DND-41 (cell line): ENCODE data around the gene C1QTNF5.
"Not testable (repeated sequence)": the region's sequence is repeated elsewhere in the genome, so short reads cannot be mapped to it uniquely, and the experiment has no call there.

Experiments used
- EZH2 ChIP-seq: IDR thresholded peaks from 3 replicates; pipeline ENCODE4 v1.6.1; 2012; ENCODE audit warnings: borderline replicate concordance, low read depth, mild to moderate bottlenecking, moderate library complexity, low read length, inconsistent platforms; ENCODE audit not compliant: severe bottlenecking
- TF ChIP-seq, protein P1 (sequence below): IDR thresholded peaks from 2 replicates; pipeline ENCODE4 v1.5.1; 2012; ENCODE audit warnings: borderline replicate concordance, low read length, moderate library complexity, mild to moderate bottlenecking; ENCODE audit not compliant: poor library complexity, severe bottlenecking; ENCODE audit errors: extremely low read depth

DNA sequence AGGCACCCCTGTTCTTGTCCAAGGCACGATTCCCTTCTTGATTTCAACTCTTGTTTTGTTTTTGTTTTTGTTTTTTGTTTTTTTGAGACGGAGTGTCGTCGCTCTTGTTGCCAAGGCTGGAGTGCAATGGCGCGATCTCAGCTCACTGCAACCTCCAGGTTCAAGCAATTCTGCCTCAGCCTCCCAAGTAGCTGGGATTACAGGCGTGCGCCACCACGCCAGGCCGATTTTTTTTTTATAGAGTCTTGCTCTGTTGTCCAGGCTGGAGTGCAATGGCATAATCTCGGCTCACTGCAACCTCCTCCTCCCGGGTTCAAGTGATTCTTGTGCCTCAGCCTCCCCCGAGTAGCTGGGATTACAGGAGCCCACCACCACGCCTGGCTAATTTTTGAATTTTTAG, 41.8 kb upstream of the C1QTNF5 start:
- TF ChIP-seq, protein P1, sequence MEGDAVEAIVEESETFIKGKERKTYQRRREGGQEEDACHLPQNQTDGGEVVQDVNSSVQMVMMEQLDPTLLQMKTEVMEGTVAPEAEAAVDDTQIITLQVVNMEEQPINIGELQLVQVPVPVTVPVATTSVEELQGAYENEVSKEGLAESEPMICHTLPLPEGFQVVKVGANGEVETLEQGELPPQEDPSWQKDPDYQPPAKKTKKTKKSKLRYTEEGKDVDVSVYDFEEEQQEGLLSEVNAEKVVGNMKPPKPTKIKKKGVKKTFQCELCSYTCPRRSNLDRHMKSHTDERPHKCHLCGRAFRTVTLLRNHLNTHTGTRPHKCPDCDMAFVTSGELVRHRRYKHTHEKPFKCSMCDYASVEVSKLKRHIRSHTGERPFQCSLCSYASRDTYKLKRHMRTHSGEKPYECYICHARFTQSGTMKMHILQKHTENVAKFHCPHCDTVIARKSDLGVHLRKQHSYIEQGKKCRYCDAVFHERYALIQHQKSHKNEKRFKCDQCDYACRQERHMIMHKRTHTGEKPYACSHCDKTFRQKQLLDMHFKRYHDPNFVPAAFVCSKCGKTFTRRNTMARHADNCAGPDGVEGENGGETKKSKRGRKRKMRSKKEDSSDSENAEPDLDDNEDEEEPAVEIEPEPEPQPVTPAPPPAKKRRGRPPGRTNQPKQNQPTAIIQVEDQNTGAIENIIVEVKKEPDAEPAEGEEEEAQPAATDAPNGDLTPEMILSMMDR = not testable (repeated sequence)
- TF ChIP-seq EZH2 = not testable (repeated sequence)
